HG02610 (cell line): Measurements from ENCODE around the gene AQP2.

Experiments
- ATAC-seq: cut with Tn5 transposase; IDR thresholded peaks from one replicate; pipeline ENCODE4 v1.9.1; 2021; ENCODE audit warnings: mild to moderate bottlenecking, moderate library complexity; ENCODE audit not compliant: unreplicated experiment

The AQP2 gene

GRCh38 chr12:49950273-49951251 is at the start of gene AQP2:
TSS of gene AQP2 (plus strand) at chr12:49950737. CDS start at chr12:49950831, 94 bp downstream.
- ATAC-seq: no peak

- ATAC-seq: no peak
These were observed 49.5 kb upstream of the AQP2 start for GRCh38 chr12:49901026-49901425.

GRCh38 chr12:49901986-49902385 is 48.6 kb upstream of the AQP2 start:
- ATAC-seq: no peak

GRCh38 chr12:49902399-49903350 is 47.9 kb upstream of the AQP2 start:
- ATAC-seq: no peak

- ATAC-seq: no peak
These were observed 47.2 kb upstream of the AQP2 start for GRCh38 chr12:49903351-49903699.

- ATAC-seq: no peak
These were observed 46.7 kb upstream of the AQP2 start, which contains the start of gene FAIM2 for GRCh38 chr12:49903700-49904423. TSS of gene FAIM2 (minus strand) at chr12:49903900. CDS start at chr12:49903792, 108 bp downstream.

- ATAC-seq: no peak
These were observed 45.9 kb upstream of the AQP2 start for GRCh38 chr12:49904601-49905000.

GRCh38 chr12:49905718-49906314 is 44.7 kb upstream of the AQP2 start:
- ATAC-seq: no peak

- no peak for ATAC-seq
These were observed 43.2 kb upstream of the AQP2 start for GRCh38 chr12:49907352-49907751.

- ATAC-seq: no peak
These were observed 41.2 kb upstream of the AQP2 start for GRCh38 chr12:49909356-49909755.

GRCh38 chr12:49909826-49910225 is 40.7 kb upstream of the AQP2 start:
- ATAC-seq: no peak

- no peak for ATAC-seq
These were observed 40.0 kb upstream of the AQP2 start for GRCh38 chr12:49910331-49911212.

- no peak for ATAC-seq
These were observed 39.3 kb upstream of the AQP2 start for GRCh38 chr12:49911213-49911605.

GRCh38 chr12:49912345-49913255 is 37.9 kb upstream of the AQP2 start:
- ATAC-seq: no peak

GRCh38 chr12:49916129-49916919 is 34.2 kb upstream of the AQP2 start:
- no peak for ATAC-seq

- no peak for ATAC-seq
These were observed 33.3 kb upstream of the AQP2 start for GRCh38 chr12:49917166-49917787.

GRCh38 chr12:49917788-49918173 is 32.8 kb upstream of the AQP2 start:
- no peak for ATAC-seq
